ENCODE results near the gene FAAP100.
A peak's percentile ranks its signal among the peaks of the same experiment; 100 is the strongest.

FAAP100 gene

DNA sequence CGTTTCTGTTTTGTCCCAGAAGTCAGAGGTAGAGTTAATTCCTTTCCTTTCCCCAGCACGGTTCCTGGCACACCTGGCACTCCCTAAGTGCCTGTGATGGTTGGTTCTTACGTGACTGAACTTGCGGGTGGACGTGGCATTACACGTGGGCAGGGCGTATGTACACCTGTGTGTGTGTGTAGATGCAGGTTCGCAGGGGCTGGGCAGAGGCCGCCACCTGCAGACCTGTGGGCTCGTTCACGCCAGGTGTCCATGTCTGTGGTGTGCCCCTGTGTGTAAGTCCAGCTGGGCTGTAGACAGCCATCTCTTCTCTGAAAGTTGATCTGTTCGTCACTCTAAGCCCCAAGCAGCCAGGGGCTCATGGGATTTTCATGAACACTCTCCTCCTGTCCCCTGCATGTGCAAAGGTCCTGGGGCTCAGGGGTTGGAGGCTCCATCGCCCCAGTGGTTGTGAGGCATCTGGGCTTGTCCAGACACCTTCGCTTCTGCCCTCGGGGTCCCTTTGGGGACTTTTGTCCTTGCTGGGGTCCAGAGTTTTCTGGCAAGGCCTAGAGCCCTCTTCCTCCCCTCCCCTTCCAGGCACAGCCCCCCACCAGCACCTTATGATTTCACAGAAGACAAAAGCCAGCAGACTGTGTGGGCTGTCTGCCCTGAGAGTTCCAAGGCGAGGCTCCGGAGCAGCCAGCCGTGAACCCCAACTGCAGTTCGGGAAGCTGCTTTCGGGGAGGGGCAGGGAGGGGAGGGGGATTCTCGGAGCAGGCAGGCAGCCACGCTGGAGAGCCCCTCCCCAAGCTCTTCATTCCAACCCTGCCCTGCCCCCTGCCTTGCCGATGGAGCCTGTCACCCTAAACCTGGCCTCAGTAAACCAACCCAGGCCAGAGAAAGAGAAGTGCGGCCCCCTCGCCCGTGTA, 29.4 kb downstream of the FAAP100 start:
- peak; percentile 67 to 79 (median 77) for DNase-seq
- Histone ChIP-seq H3K27ac (ENCODE audit: insufficient read depth in 1 of 2, low read depth in 1 of 2, low read length in 2 of 2, poor library complexity in 1 of 2, severe bottlenecking in 2 of 2) (no peak overlapping the region), H3K4me1 (ENCODE audit: control extremely low read depth in 1 of 4, control insufficient read depth in 4 of 4, insufficient read depth in 4 of 4, low read length in 3 of 4) (peaks cover 0 to 30% (median 22%) of the 10 kb centered on the region in 4 experiments), H3K36me3 (ENCODE audit: control insufficient read depth in 4 of 4, insufficient read depth in 4 of 4, low read length in 3 of 4) (no peaks in the 10 kb centered on the region), H3K4me3 (ENCODE audit: control insufficient read depth in 1 of 7, extremely low read depth in 1 of 7, insufficient read depth in 4 of 7, low read depth in 2 of 7, low read length in 6 of 7) (no peak overlapping the region), H3K9me3 (ENCODE audit: control extremely low read depth in 1 of 5, control insufficient read depth in 4 of 5, insufficient read depth in 2 of 5, low read depth in 1 of 5, low read length in 4 of 5) (no peaks in the 10 kb centered on the region), H3K27me3 (replicated peaks in 2 of 5; ENCODE audit: control insufficient read depth in 4 of 5, insufficient read depth in 5 of 5, low read length in 4 of 5) (peaks cover 0 to 22% (median 0%) of the 10 kb centered on the region in 5 experiments)
- CTCF ChIA-PET: interaction anchor here (1.0 to 2.5 kb wide), 7 partner anchors 7 to 214 kb away, joined by 3 to 8 read pairs (median 3); no protein-coding TSS in a partner anchor
- POLR2A ChIA-PET: interaction anchor here (0.6 to 0.9 kb wide), 3 partner anchors 9 to 114 kb away, joined by 3 read pairs; no protein-coding TSS in a partner anchor
- 80% methylated on average over 22 of the region's 26 CpGs for WGBS (ENCODE audit: insufficient coverage)

DNA sequence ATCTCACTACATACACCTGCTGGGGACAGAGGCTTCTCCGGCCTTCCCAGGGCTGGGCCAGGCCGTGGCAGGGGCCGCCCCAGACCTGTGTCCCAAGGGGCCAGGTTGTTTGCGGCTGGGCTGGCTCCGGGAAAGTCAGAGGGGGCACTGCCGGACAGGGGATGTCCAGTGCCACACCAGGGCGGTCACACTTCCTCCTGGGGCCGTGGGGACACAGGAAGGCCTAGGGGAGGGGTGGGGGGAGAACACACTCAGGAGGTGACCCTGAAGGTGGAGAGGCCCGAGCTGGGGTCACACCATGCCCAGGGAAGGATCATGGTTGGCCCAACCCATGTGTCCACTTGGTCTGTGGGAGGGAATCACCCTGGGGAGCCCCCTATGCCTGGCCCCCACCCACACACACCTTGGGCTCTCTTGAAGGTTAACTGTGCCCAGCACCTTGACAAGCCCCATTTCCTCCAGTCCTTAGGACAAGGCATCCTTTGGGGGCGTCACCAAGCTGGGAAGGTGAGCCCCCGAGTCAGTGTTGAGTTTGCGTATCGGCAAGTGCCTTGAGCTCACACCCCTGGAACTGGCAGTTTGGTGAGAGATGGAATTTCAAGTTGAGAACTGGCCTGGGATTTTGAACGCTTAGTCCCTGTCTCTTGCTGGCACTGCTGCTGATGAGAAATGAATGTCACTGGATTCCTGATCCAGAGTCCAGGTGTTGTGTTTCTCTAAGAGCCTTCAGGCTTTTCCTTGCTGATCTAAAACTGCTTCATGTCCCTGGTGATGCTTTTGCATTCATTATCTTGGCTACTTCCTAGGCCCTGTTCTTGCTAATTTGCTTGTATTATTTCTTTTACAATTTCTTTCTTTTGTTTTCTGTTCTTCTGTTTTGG, 31.9 kb downstream of the FAAP100 start:
- ChIA-PET CTCF (interaction anchor here (0.6 to 1.2 kb wide), 3 partner anchors 18 to 50 kb away, joined by 3 read pairs; no protein-coding TSS in a partner anchor), POLR2A (no interaction called here)
- H3K36me3 ChIP-seq (ENCODE audit: control insufficient read depth in 4 of 4, insufficient read depth in 4 of 4, low read length in 3 of 4): no peaks in the 10 kb centered on the region
- peak overlapping the region in 3 of 7 experiments; percentile 63 to 73 (median 69) for H3K4me3 ChIP-seq (ENCODE audit: control insufficient read depth in 1 of 7, extremely low read depth in 1 of 7, insufficient read depth in 4 of 7, low read depth in 2 of 7, low read length in 6 of 7)
- peaks cover 0 to 39% (median 33%) of the 10 kb centered on the region in 4 experiments for H3K4me1 ChIP-seq (ENCODE audit: control extremely low read depth in 1 of 4, control insufficient read depth in 4 of 4, insufficient read depth in 4 of 4, low read length in 3 of 4)
- no peaks in the 10 kb centered on the region for H3K9me3 ChIP-seq (ENCODE audit: control extremely low read depth in 1 of 5, control insufficient read depth in 4 of 5, insufficient read depth in 2 of 5, low read depth in 1 of 5, low read length in 4 of 5)
- H3K27ac ChIP-seq (ENCODE audit: insufficient read depth in 1 of 2, low read depth in 1 of 2, low read length in 2 of 2, poor library complexity in 1 of 2, severe bottlenecking in 2 of 2): no peak overlapping the region
- DNase-seq: no peak
- H3K27me3 ChIP-seq (replicated peaks in 2 of 5; ENCODE audit: control insufficient read depth in 4 of 5, insufficient read depth in 5 of 5, low read length in 4 of 5): peaks cover 0 to 13% (median 0%) of the 10 kb centered on the region in 5 experiments
- 84% methylated on average over 10 of the region's 14 CpGs for WGBS (ENCODE audit: insufficient coverage)

DNA sequence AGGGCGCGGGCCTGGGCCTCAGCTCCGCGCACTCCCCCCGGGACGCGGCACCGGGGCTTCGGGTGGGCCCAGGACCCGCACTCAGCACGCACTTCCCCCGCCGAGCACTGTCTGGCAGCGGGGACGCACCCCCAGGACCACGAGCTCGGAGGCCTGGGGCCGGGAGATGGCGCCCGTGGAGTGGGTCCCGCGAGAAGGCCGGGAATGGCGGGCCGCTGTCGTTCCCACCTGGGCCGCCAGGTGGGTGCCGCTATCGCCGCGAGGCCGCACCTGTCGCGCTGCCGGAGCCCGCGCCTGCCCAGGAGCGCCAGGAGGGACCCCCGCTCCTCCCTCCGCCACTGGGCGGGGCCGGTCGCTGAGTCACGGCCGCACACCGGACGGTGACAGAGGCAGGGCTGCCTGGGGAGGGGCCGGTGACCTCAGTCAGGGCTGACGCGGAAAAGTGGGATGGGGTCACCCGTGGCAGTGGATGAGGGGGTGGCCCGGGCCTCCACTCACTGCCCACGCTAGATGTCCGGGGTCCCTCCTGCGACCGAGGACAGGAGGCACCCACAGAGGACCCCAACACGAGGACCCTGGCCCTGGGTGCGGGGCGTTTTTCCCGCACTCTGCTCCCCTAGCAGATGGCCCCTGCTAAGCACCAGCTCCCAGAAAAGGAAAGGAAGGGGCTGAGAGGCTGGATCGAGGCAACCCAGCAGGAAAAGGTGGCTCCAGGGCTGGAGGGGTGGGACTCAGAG, 32.7 kb downstream of the FAAP100 start:
- peaks cover 0 to 41% (median 36%) of the 10 kb centered on the region in 4 experiments for H3K4me1 ChIP-seq (ENCODE audit: control extremely low read depth in 1 of 4, control insufficient read depth in 4 of 4, insufficient read depth in 4 of 4, low read length in 3 of 4)

DNA sequence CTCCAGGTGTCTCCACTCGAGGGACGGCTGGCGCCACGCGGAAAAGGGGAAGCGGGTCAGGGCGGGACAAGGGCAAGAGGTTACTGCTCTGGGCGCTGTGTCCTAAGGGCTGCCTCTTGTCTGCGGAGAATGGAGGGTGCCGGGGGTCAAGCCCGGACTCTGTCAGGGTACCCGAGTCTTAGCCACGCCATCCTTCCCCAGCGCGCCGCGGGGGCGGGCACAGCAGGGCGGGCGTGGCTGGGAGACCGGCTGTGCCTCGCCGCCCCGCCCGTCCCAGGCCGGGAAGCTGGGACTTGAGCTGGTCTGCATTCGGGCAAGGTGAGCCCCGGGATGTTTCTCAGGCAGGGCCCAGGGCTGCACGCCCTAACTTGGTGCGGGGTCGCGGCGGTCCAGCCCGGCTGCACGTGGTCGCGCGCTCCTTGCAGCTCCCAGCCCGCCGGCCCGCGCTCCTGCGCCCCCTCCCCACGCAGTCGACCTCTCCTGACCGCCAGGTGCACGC, 33.3 kb downstream of the FAAP100 start:
- Histone ChIP-seq H3K4me1 (ENCODE audit: control extremely low read depth in 1 of 4, control insufficient read depth in 4 of 4, insufficient read depth in 4 of 4, low read length in 3 of 4) (peaks cover 0 to 47% (median 41%) of the 10 kb centered on the region in 4 experiments), H3K4me3 (ENCODE audit: control insufficient read depth in 1 of 7, extremely low read depth in 1 of 7, insufficient read depth in 4 of 7, low read depth in 2 of 7, low read length in 6 of 7) (peak overlapping the region in 6 of 7 experiments; percentile 15 to 73 (median 56)), H3K36me3 (ENCODE audit: control insufficient read depth in 4 of 4, insufficient read depth in 4 of 4, low read length in 3 of 4) (no peaks in the 10 kb centered on the region), H3K27me3 (replicated peaks in 2 of 5; ENCODE audit: control insufficient read depth in 4 of 5, insufficient read depth in 5 of 5, low read length in 4 of 5) (peaks cover 0 to 8% (median 0%) of the 10 kb centered on the region in 5 experiments), H3K9me3 (ENCODE audit: control extremely low read depth in 1 of 5, control insufficient read depth in 4 of 5, insufficient read depth in 2 of 5, low read depth in 1 of 5, low read length in 4 of 5) (no peaks in the 10 kb centered on the region), H3K27ac (ENCODE audit: insufficient read depth in 1 of 2, low read depth in 1 of 2, low read length in 2 of 2, poor library complexity in 1 of 2, severe bottlenecking in 2 of 2) (no peak overlapping the region)
- DNase-seq: no peak
- ChIA-PET CTCF (interaction anchor here (0.7 to 1.6 kb wide), 7 partner anchors 10 to 260 kb away, joined by 3 to 4 read pairs (median 3); no protein-coding TSS in a partner anchor), POLR2A (interaction anchor here (0.9 to 1.1 kb wide), 2 partner anchors 9 to 27 kb away, joined by 3 read pairs; no protein-coding TSS in a partner anchor)
- 1% methylated on average over 41 of the region's 47 CpGs for whole genome bisulfite sequencing (ENCODE audit: insufficient coverage)

More for the DNA sequence above, 32.7 kb downstream of the FAAP100 start:
- H3K4me3 ChIP-seq (ENCODE audit: control insufficient read depth in 1 of 7, extremely low read depth in 1 of 7, insufficient read depth in 4 of 7, low read depth in 2 of 7, low read length in 6 of 7): peak overlapping the region; percentile 15 to 73 (median 49)
- peak in 2 of 3 donors; percentile 57 to 71 for DNase-seq
- H3K27me3 ChIP-seq (replicated peaks in 2 of 5; ENCODE audit: control insufficient read depth in 4 of 5, insufficient read depth in 5 of 5, low read length in 4 of 5): peaks cover 0 to 13% (median 0%) of the 10 kb centered on the region in 5 experiments
- POLR2A ChIA-PET: interaction anchor here (0.9 kb wide), 1 partner anchor 10 kb away, joined by 3 read pairs; no protein-coding TSS in a partner anchor
- 2% methylated on average over 54 of the region's 61 CpGs for WGBS (ENCODE audit: insufficient coverage)
- CTCF ChIA-PET: interaction anchor here (0.7 to 1.6 kb wide), 5 partner anchors 10 to 261 kb away, joined by 3 to 4 read pairs (median 3); no protein-coding TSS in a partner anchor
- no peaks in the 10 kb centered on the region for H3K36me3 ChIP-seq (ENCODE audit: control insufficient read depth in 4 of 4, insufficient read depth in 4 of 4, low read length in 3 of 4)
- H3K27ac ChIP-seq (ENCODE audit: insufficient read depth in 1 of 2, low read depth in 1 of 2, low read length in 2 of 2, poor library complexity in 1 of 2, severe bottlenecking in 2 of 2): no peak overlapping the region
- no peaks in the 10 kb centered on the region for H3K9me3 ChIP-seq (ENCODE audit: control extremely low read depth in 1 of 5, control insufficient read depth in 4 of 5, insufficient read depth in 2 of 5, low read depth in 1 of 5, low read length in 4 of 5)

DNA sequence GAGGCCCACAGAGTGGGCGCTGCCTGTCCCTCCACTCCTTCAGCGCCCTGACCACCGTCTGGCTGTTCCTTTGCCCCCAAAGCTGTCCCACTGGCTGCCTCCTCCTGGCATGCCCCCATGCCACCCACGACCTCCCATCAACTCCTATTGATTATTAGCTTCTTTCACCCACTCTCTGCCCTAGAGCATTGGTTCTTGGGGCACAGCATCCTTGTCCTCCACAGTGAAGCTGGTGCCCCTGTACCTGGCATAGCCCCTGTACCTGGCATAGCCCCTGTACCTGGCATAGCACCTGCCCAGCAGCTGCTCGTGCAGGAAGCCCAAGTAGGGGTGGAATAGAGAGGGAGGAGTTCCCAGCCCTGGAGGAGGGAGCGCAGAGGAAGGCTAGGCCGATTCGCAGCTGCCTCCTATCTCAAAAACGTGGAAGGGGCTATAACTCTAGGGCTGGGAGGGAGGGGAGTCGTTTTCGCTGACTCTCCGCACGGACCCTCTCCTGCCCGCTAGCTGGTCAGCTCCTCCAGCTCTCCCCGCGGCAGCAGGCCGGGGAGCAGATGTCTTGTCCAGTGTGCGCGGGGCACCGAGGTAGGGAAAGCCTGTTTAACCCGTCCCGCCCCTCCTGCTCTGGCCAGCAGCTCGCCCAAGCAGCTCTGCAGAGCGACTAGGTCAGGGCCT, 33.9 kb downstream of the FAAP100 start:
- H3K4me3 ChIP-seq (ENCODE audit: control insufficient read depth in 1 of 7, extremely low read depth in 1 of 7, insufficient read depth in 4 of 7, low read depth in 2 of 7, low read length in 6 of 7): peak overlapping the region in 2 of 7 experiments; percentile 63 to 73
- WGBS (ENCODE audit: insufficient coverage): 68% methylated on average over 14 of the region's 24 CpGs
- H3K36me3 ChIP-seq (ENCODE audit: control insufficient read depth in 4 of 4, insufficient read depth in 4 of 4, low read length in 3 of 4): no peaks in the 10 kb centered on the region
- H3K27ac ChIP-seq (ENCODE audit: insufficient read depth in 1 of 2, low read depth in 1 of 2, low read length in 2 of 2, poor library complexity in 1 of 2, severe bottlenecking in 2 of 2): no peak overlapping the region
- ChIA-PET POLR2A (interaction anchor here (0.9 to 1.1 kb wide), 2 partner anchors 9 to 26 kb away, joined by 3 read pairs; no protein-coding TSS in a partner anchor), CTCF (interaction anchor here (0.9 to 1.9 kb wide), 7 partner anchors 9 to 82 kb away, joined by 3 to 6 read pairs (median 3); no protein-coding TSS in a partner anchor)
- peaks cover 0 to 47% (median 42%) of the 10 kb centered on the region in 4 experiments for H3K4me1 ChIP-seq (ENCODE audit: control extremely low read depth in 1 of 4, control insufficient read depth in 4 of 4, insufficient read depth in 4 of 4, low read length in 3 of 4)
- H3K9me3 ChIP-seq (ENCODE audit: control extremely low read depth in 1 of 5, control insufficient read depth in 4 of 5, insufficient read depth in 2 of 5, low read depth in 1 of 5, low read length in 4 of 5): no peaks in the 10 kb centered on the region
- H3K27me3 ChIP-seq (replicated peaks in 2 of 5; ENCODE audit: control insufficient read depth in 4 of 5, insufficient read depth in 5 of 5, low read length in 4 of 5): peaks cover 0 to 8% (median 0%) of the 10 kb centered on the region in 5 experiments
- DNase-seq: no peak
